ENCODE results near the gene CLCN3.

DNA sequence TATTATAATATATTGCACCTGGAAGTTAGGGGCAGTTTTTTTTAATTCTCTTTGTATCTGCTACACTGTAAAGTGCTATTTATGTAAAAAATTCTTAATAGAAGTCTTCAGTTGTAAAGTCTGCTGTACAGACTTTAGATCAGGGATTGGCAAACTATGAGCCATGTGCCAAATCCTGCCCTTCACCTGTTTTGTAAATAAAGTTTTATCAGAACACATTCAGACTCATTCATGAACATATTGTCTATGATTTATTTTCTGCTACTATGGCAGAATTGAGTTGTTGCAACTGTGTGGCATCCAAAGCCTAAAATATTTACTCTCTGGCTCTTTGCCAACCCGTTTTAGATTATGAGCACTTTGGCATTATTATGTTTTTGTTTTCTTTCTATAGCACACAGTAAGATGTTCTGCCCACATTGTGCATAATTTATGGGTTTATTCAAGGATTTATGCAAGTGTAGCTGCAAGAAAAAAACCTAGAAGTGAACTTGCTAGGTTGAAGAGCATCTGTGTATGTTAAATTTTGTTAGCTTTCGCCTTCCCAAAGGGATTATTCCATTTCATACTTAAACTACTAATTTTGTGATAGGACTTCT lies 56.9 kb downstream of the CLCN3 start:
- TF ChIP-seq, protein P1, sequence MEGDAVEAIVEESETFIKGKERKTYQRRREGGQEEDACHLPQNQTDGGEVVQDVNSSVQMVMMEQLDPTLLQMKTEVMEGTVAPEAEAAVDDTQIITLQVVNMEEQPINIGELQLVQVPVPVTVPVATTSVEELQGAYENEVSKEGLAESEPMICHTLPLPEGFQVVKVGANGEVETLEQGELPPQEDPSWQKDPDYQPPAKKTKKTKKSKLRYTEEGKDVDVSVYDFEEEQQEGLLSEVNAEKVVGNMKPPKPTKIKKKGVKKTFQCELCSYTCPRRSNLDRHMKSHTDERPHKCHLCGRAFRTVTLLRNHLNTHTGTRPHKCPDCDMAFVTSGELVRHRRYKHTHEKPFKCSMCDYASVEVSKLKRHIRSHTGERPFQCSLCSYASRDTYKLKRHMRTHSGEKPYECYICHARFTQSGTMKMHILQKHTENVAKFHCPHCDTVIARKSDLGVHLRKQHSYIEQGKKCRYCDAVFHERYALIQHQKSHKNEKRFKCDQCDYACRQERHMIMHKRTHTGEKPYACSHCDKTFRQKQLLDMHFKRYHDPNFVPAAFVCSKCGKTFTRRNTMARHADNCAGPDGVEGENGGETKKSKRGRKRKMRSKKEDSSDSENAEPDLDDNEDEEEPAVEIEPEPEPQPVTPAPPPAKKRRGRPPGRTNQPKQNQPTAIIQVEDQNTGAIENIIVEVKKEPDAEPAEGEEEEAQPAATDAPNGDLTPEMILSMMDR (conservative IDR thresholded peaks at IDR 0.05; ENCODE audit: low read length) = no peak
- no peak for TF ChIP-seq EZH2phosphoT487 (IDR thresholded peaks at IDR 0.05; ENCODE audit: borderline replicate concordance, low read depth, low read length)

Measured in OCI-LY7 (cell line).